Measurements from ENCODE around the gene SLC47A2. TPM values are rescaled to one million over a fixed set of nuclear protein-coding genes. Genes with fewer than 3 reads are reported as not detected.

Gene SLC47A2
- total and polyA plus RNA-seq, 4 donors, result 0.02 to 0.18 (median 0.06) TPM; not detected in 1

- Histone ChIP-seq H3K36me3 (ENCODE audit: control insufficient read depth in 4 of 4, insufficient read depth in 4 of 4, low read length in 4 of 4) (no peaks in the 10 kb centered on the region), H3K27ac (ENCODE audit: low read depth in 1 of 2, low read length in 1 of 2) (no peak overlapping the region), H3K4me1 (ENCODE audit: control insufficient read depth in 5 of 5, insufficient read depth in 5 of 5, low read length in 5 of 5) (no peaks in the 10 kb centered on the region), H3K9ac (ENCODE audit: insufficient read depth in 1 of 2, low read length in 2 of 2) (no peak overlapping the region), H3K4me3 (no peak overlapping the region), H3K9me3 (ENCODE audit: control insufficient read depth in 4 of 4, insufficient read depth in 3 of 4, low read length in 3 of 4) (no peaks in the 10 kb centered on the region), H3K27me3 (ENCODE audit: control insufficient read depth in 3 of 3, insufficient read depth in 3 of 3, low read length in 2 of 3) (no peaks in the 10 kb centered on the region)
- 92 to 98% methylated on average over 11 of the region's 11 CpGs for WGBS, 2 donors
- DNase-seq (peak in 1 of 3 donors; percentile 7), ATAC-seq (ENCODE audit: insufficient read depth, low FRiP score) (no peak)
- TF ChIP-seq CTCF (IDR thresholded peaks at IDR 0.05; ENCODE audit: control extremely low read depth, extremely low read depth), result no peak
Measured at GRCh38 chr17:19755821-19756510, 39.6 kb upstream of the SLC47A2 start.

DNA sequence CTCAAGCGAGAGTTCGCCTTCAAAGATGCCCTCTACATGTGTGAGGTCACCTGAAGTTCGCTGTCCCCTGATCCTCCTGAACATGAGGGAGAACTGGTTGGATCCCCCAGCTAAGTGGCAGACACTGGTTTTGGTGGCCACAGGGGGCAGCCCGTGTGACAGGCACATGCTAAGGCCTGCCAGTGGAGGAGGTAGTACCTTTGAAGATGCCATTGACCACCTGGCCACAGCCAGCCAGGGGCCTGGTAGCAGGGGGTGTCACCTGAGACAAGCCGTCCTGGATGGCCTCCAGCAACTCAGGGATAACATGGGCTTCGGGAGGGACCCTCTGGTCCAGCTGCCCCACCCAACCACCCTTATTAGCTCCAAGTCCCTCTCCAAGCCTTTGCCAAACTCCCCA lies 39.0 kb upstream of the SLC47A2 start:
- H3K27ac ChIP-seq (ENCODE audit: low read depth in 1 of 2, low read length in 1 of 2), result no peak overlapping the region
- H3K9me3 ChIP-seq (ENCODE audit: control insufficient read depth in 4 of 4, insufficient read depth in 3 of 4, low read length in 3 of 4), result no peaks in the 10 kb centered on the region
- WGBS, 2 donors, result 87 to 95% methylated on average over 6 of the region's 6 CpGs
- H3K27me3 ChIP-seq (ENCODE audit: control insufficient read depth in 3 of 3, insufficient read depth in 3 of 3, low read length in 2 of 3), result no peaks in the 10 kb centered on the region
- peaks cover 0 to 2% (median 0%) of the 10 kb centered on the region in 5 donors for H3K4me1 ChIP-seq (ENCODE audit: control insufficient read depth in 5 of 5, insufficient read depth in 5 of 5, low read length in 5 of 5)
- no peak for ATAC-seq (ENCODE audit: insufficient read depth, low FRiP score)
- no peak overlapping the region for H3K9ac ChIP-seq (ENCODE audit: insufficient read depth in 1 of 2, low read length in 2 of 2)
- H3K4me3 ChIP-seq, result no peak overlapping the region
- TF ChIP-seq CTCF (IDR thresholded peaks at IDR 0.05; ENCODE audit: control extremely low read depth, extremely low read depth), result no peak
- H3K36me3 ChIP-seq (ENCODE audit: control insufficient read depth in 4 of 4, insufficient read depth in 4 of 4, low read length in 4 of 4), result no peaks in the 10 kb centered on the region
- peak in 1 of 3 donors; percentile 0 for DNase-seq

GRCh38 chr17:19753661-19754463 lies 37.5 kb upstream of the SLC47A2 start:
- H3K9ac ChIP-seq (ENCODE audit: insufficient read depth in 1 of 2, low read length in 2 of 2), result no peak overlapping the region
- TF ChIP-seq CTCF (IDR thresholded peaks at IDR 0.05; ENCODE audit: control extremely low read depth, extremely low read depth), result peak; percentile 4
- no peak for ATAC-seq (ENCODE audit: insufficient read depth, low FRiP score)
- H3K27me3 ChIP-seq (ENCODE audit: control insufficient read depth in 3 of 3, insufficient read depth in 3 of 3, low read length in 2 of 3), result no peaks in the 10 kb centered on the region
- no peaks in the 10 kb centered on the region for H3K9me3 ChIP-seq (ENCODE audit: control insufficient read depth in 4 of 4, insufficient read depth in 3 of 4, low read length in 3 of 4)
- no peaks in the 10 kb centered on the region for H3K36me3 ChIP-seq (ENCODE audit: control insufficient read depth in 4 of 4, insufficient read depth in 4 of 4, low read length in 4 of 4)
- H3K27ac ChIP-seq (ENCODE audit: low read depth in 1 of 2, low read length in 1 of 2), result peak overlapping the region in 1 of 2 donors; percentile 4
- H3K4me3 ChIP-seq, result no peak overlapping the region
- H3K4me1 ChIP-seq (ENCODE audit: control insufficient read depth in 5 of 5, insufficient read depth in 5 of 5, low read length in 5 of 5), result peaks cover 0 to 2% (median 0%) of the 10 kb centered on the region in 5 donors
- 75 to 87% methylated on average over 12 of the region's 12 CpGs for WGBS, 2 donors
- peak in 1 of 3 donors; percentile 1 for DNase-seq
